Measurements from ENCODE around the gene KDM5C.
A peak's percentile ranks its signal among the peaks of the same experiment; 100 is the strongest.

The KDM5C gene

DNA sequence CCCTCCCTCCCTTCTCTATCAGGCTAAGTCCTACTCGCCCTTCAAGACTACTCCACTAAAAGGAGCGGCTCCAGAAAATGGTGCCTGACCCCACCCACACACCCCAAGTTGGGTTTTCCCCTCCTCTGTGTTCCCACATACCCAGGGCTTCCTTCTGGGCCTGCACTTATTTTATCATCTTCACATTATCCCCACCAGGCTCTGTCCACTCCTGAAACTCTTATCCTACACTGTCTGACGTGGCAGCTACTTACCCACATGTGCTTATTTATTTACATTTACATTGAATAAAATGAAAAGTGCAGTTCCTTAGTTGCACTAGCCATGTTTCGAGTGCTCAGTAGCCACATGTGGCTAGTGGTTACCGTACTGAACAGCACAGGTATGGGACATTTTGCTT lies 5.1 kb upstream of the KDM5C start:
- Histone ChIP-seq H3K36me3 (ENCODE audit: low read depth) (no peaks in the 10 kb centered on the region), H3K4me3 (ENCODE audit: severe bottlenecking) (no peak overlapping the region), H3K4me1 (ENCODE audit: insufficient read depth, poor library complexity, severe bottlenecking) (no peaks in the 10 kb centered on the region), H3K9me3 (ENCODE audit: severe bottlenecking) (no peaks in the 10 kb centered on the region), H3K27ac (ENCODE audit: poor library complexity, severe bottlenecking) (no peak overlapping the region), H3K27me3 (ENCODE audit: insufficient read depth, poor library complexity, severe bottlenecking) (no peaks in the 10 kb centered on the region)
- no peak for DNase-seq (ENCODE audit: low spot score)
- no peak for ATAC-seq (ENCODE audit: low read depth)
- TF ChIP-seq, protein P1, sequence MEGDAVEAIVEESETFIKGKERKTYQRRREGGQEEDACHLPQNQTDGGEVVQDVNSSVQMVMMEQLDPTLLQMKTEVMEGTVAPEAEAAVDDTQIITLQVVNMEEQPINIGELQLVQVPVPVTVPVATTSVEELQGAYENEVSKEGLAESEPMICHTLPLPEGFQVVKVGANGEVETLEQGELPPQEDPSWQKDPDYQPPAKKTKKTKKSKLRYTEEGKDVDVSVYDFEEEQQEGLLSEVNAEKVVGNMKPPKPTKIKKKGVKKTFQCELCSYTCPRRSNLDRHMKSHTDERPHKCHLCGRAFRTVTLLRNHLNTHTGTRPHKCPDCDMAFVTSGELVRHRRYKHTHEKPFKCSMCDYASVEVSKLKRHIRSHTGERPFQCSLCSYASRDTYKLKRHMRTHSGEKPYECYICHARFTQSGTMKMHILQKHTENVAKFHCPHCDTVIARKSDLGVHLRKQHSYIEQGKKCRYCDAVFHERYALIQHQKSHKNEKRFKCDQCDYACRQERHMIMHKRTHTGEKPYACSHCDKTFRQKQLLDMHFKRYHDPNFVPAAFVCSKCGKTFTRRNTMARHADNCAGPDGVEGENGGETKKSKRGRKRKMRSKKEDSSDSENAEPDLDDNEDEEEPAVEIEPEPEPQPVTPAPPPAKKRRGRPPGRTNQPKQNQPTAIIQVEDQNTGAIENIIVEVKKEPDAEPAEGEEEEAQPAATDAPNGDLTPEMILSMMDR (IDR thresholded peaks at IDR 0.05; ENCODE audit: poor library complexity, severe bottlenecking), result no peak

DNA sequence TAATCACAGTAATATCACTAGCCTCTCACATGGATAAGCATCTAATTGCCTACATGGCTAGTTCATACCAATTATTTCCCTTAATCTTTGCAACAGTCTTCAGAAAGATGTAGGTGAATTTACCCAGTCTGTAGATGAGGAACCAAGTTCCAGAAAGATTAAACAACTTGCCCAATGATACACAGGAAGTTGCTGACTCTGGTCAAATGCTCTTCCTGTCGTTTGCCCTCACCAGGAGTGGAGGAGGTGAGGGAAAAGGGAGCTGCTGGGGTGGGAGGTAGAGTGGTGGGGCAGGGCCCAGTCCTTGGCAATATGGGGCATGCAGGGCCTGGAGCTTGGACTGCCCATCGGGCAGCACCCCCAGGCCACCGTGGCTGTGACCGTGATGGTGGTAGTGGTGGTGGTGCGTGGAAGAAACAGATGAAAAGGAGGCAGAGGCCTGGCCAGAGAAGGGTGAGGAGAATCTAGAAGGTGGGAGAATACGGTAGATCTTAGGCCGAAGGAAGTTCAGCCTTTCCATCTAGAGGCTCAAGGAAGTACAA lies 2.3 kb upstream of the KDM5C start:
- Histone ChIP-seq H3K36me3 (ENCODE audit: low read depth) (peaks cover 8% of the 10 kb centered on the region), H3K9me3 (ENCODE audit: severe bottlenecking) (no peaks in the 10 kb centered on the region), H3K27ac (ENCODE audit: poor library complexity, severe bottlenecking) (no peak overlapping the region), H3K4me1 (ENCODE audit: insufficient read depth, poor library complexity, severe bottlenecking) (peaks cover 13% of the 10 kb centered on the region), H3K4me3 (ENCODE audit: severe bottlenecking) (no peak overlapping the region), H3K27me3 (ENCODE audit: insufficient read depth, poor library complexity, severe bottlenecking) (no peaks in the 10 kb centered on the region)
- ATAC-seq (ENCODE audit: low read depth), result no peak
- TF ChIP-seq, protein P1 (IDR thresholded peaks at IDR 0.05; ENCODE audit: poor library complexity, severe bottlenecking), result no peak
- no peak for DNase-seq (ENCODE audit: low spot score)

DNA sequence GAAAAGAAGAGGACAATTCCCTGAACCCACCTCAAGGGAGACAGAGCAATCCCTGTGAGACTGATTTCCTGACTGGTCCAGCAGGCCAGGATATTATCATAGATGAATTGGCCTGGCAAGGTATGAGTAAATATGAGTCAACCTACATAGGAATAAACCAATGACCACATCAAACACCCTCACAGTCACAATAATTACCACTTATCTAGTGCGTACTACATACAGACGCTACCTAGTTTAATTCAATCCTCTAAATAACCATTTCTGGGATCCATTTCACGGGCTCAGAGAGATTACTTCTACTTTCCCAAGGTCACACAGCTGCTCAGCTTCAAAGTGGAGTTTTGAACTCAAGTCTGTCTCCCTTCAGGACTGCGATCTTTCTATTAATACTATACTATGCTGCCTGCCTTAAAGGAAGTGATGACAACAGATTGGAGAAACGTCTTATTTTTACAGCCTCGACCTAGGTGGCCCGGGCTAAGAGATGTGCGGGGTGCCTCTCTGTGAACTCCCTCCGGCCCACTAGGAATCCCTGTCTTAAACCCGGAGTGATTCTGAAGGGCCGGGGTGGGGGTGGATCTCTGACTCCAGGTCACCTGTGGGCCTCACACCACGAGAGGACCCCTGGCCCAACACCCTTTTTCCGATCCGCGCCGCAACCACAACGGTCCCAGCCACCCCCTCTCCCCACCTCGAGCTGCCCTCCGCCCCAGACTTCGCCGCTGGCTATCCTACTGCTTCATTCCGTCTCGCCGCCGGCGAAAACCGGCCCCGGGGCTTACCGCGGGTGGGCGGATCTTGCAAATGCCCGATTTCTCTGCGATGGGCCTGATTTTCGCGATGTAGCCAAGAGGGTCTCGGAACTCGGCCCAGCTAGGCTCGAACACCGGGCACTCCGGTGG lies 800 bp downstream of the KDM5C start:
- Histone ChIP-seq H3K36me3 (ENCODE audit: low read depth) (peaks cover 20% of the 10 kb centered on the region), H3K9me3 (ENCODE audit: severe bottlenecking) (no peaks in the 10 kb centered on the region), H3K27me3 (ENCODE audit: insufficient read depth, poor library complexity, severe bottlenecking) (no peaks in the 10 kb centered on the region), H3K27ac (ENCODE audit: poor library complexity, severe bottlenecking) (peak overlapping the region; percentile 64), H3K4me3 (ENCODE audit: severe bottlenecking) (peak overlapping the region; percentile 69), H3K4me1 (ENCODE audit: insufficient read depth, poor library complexity, severe bottlenecking) (peaks cover 13% of the 10 kb centered on the region)
- no peak for DNase-seq (ENCODE audit: low spot score)
- TF ChIP-seq, protein P1 (IDR thresholded peaks at IDR 0.05; ENCODE audit: poor library complexity, severe bottlenecking), result no peak
- peak; percentile 88 for ATAC-seq (ENCODE audit: low read depth)

DNA sequence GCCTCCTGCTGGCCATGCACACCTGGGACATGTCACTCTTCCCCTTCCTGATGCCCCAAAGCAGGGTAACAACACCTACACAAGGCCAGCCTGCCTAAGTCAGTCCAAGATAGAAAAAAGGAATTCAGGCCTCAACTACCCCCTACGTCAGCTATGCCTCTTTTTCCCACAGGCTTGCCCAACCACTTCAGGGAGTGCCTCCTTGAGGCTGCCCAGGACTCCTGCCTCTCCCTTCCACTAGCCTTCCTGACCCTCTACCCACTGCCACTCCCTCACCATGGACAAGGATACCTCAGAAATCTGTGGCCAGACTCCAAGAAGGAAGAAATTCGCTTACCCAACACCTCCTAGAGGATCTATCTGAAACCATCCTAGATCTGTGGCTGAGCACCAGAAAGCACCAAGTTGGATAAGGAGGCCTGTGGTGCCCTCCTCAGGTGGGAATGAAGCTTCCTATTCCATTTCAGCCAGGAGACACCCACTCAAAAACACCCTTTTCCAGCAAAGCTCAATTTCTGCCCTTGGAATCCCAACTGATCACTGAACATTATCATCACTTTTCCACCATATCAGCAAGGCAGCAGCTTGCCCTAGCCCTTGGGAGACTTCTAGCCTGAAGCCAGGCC lies 1.8 kb downstream of the KDM5C start:
- DNase-seq (ENCODE audit: low spot score) (no peak), ATAC-seq (ENCODE audit: low read depth) (no peak)
- TF ChIP-seq, protein P1 (IDR thresholded peaks at IDR 0.05; ENCODE audit: poor library complexity, severe bottlenecking), result no peak
- peak overlapping the region; percentile 69 for H3K4me3 ChIP-seq (ENCODE audit: severe bottlenecking)
- peaks cover 30% of the 10 kb centered on the region for H3K36me3 ChIP-seq (ENCODE audit: low read depth)
- peaks cover 13% of the 10 kb centered on the region for H3K4me1 ChIP-seq (ENCODE audit: insufficient read depth, poor library complexity, severe bottlenecking)
- no peaks in the 10 kb centered on the region for H3K9me3 ChIP-seq (ENCODE audit: severe bottlenecking)
- H3K27ac ChIP-seq (ENCODE audit: poor library complexity, severe bottlenecking), result no peak overlapping the region
- no peaks in the 10 kb centered on the region for H3K27me3 ChIP-seq (ENCODE audit: insufficient read depth, poor library complexity, severe bottlenecking)
